Kidney (tissue), 14 donors: ENCODE results near the gene PARP4. TPM values are rescaled to one million over a fixed set of nuclear protein-coding genes. Genes with fewer than 3 reads are reported as not detected.
A peak's percentile ranks its signal among the peaks of the same experiment; 100 is the strongest.
"Not testable (repeated sequence)": the region's sequence is repeated elsewhere in the genome, so short reads cannot be mapped to it uniquely, and the experiment has no call there.

Experiments
- DNase-seq, 5 donors: peaks; one replicate each; pipeline ENCODE4 v3.0.0-alpha.2; 2013 to 2020
- FAIRE-seq: peaks from 2 replicates; lab custom pipeline; 2012; peaks lifted over from hg19 to GRCh38; lab: Jason Lieb, UNC
- H3K27ac ChIP-seq, 2 donors: one replicate each; pipeline ENCODE4 v1.7.0; 2013; ENCODE audit warnings: low read depth in 2 of 2, low read length in 2 of 2, inconsistent platforms in 1 of 2
- H3K27me3 ChIP-seq: one replicate; pipeline ENCODE4 v1.7.1; 2013; ENCODE audit warnings: low read length, inconsistent platforms; ENCODE audit not compliant: control insufficient read depth, insufficient read depth
- H3K36me3 ChIP-seq, 3 donors: one replicate each; pipeline versions ENCODE4 v1.7.0 to v1.7.1; 2013; ENCODE audit warnings: low read length in 3 of 3, control low read depth in 1 of 3, inconsistent platforms in 1 of 3; ENCODE audit not compliant: insufficient read depth in 3 of 3, control insufficient read depth in 2 of 3
- H3K4me1 ChIP-seq, 3 donors: one replicate each; pipeline versions ENCODE4 v1.7.0 to v1.7.1; 2013; ENCODE audit warnings: low read length in 3 of 3, inconsistent platforms in 1 of 3, low read depth in 1 of 3; ENCODE audit not compliant: control insufficient read depth in 2 of 3, insufficient read depth in 2 of 3
- H3K4me3 ChIP-seq, 3 donors: one replicate each; pipeline versions ENCODE4 v1.7.0 to v1.8.1; 2013; ENCODE audit warnings: low read length in 3 of 3, control low read depth in 1 of 3, inconsistent platforms in 1 of 3
- H3K9ac ChIP-seq, 3 donors: one replicate each; pipeline versions ENCODE4 v1.7.0 to v1.7.1; 2013; ENCODE audit warnings: low read length in 3 of 3, control low read depth in 1 of 3, inconsistent platforms in 1 of 3
- H3K9me3 ChIP-seq, 3 donors: one replicate each; pipeline versions ENCODE4 v1.7.0 to v1.7.1; 2013; ENCODE audit warnings: low read length in 3 of 3, control low read depth in 1 of 3, inconsistent platforms in 1 of 3; ENCODE audit not compliant: control insufficient read depth in 2 of 3, insufficient read depth in 1 of 3
- intact Hi-C: fragments of 100-400 bp; cut with DNase I; formaldehyde crosslinking; loops from one replicate; pipeline ENCODE4 v1.11.1; 2022
- polyA plus RNA-seq: library from polyadenylated mRNA; stranded (reverse); fragments of 350-450 nt; fragmentation: Illumina TruSeq; extraction: RNeasy Lipid Tissue Mini Kit (QIAGEN cat#74804); gene quantifications from one replicate; pipeline ENCODE4 v1.2.3, GENCODE V29; 2014; ENCODE audit warnings: low read depth, low replicate concordance; ENCODE audit not compliant: insufficient read depth
- total RNA-seq: library from RNA; stranded (reverse); fragmentation: NEBNext Ultra II Directional; extraction: Animal tissue kit (Norgen Biotek cat#: 25700); gene quantifications from one replicate; pipeline ENCODE4 v1.2.1, GENCODE V29; 2021
- TF ChIP-seq, protein P1 (sequence below): IDR thresholded peaks from 3 replicates; pipeline ENCODE4 v1.5.1; 2012; ENCODE audit warnings: mild to moderate bottlenecking, moderate library complexity, borderline replicate concordance; ENCODE audit not compliant: insufficient read depth; ENCODE audit errors: extremely low read depth
- donor health status: control.
- donor health status: control.
- donor health status: control.
- donor health status: control.
- donor health status: control.
- donor health status: DM: yes; HTN: yes; CAD: no.
- donor health status: Normal renal cell carcinoma (clear cell type).

Gene PARP4
- total and polyA plus RNA-seq, 2 donors from 2014 or later, result 13.9 to 95.1 TPM

DNA sequence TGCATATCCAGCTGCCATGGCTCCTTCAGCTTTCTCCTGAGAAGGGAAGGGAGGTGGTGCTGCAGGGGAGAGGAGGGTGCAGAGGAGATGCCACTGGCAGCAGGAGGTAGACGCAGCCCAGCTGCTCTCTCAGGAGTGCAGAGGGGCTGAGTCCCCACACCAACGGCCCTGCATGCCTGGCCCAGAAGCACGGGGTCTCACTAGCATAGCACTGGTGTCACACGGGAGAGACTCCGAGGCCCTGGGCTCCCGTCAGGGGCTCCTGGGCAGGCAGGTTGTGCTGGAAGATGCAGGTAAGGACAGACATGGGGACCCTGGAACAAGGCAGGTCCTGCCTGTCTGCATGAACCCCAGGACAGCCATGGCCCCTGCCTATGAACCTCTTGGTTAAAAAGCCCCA is 123.1 kb downstream of the PARP4 start:
- Histone ChIP-seq H3K9ac (no peak overlapping the region), H3K4me1 (no peaks in the 10 kb centered on the region), H3K9me3 (no peaks in the 10 kb centered on the region), H3K4me3 (no peak overlapping the region), H3K27ac (no peak overlapping the region), H3K27me3 (no peaks in the 10 kb centered on the region), H3K36me3 (no peaks in the 10 kb centered on the region)
- no peak for FAIRE-seq
- intact Hi-C loops, result no loop called here
- DNase-seq, result peak in 1 of 5 donors; percentile 4
- TF ChIP-seq, protein P1, sequence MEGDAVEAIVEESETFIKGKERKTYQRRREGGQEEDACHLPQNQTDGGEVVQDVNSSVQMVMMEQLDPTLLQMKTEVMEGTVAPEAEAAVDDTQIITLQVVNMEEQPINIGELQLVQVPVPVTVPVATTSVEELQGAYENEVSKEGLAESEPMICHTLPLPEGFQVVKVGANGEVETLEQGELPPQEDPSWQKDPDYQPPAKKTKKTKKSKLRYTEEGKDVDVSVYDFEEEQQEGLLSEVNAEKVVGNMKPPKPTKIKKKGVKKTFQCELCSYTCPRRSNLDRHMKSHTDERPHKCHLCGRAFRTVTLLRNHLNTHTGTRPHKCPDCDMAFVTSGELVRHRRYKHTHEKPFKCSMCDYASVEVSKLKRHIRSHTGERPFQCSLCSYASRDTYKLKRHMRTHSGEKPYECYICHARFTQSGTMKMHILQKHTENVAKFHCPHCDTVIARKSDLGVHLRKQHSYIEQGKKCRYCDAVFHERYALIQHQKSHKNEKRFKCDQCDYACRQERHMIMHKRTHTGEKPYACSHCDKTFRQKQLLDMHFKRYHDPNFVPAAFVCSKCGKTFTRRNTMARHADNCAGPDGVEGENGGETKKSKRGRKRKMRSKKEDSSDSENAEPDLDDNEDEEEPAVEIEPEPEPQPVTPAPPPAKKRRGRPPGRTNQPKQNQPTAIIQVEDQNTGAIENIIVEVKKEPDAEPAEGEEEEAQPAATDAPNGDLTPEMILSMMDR, result no peak

DNA sequence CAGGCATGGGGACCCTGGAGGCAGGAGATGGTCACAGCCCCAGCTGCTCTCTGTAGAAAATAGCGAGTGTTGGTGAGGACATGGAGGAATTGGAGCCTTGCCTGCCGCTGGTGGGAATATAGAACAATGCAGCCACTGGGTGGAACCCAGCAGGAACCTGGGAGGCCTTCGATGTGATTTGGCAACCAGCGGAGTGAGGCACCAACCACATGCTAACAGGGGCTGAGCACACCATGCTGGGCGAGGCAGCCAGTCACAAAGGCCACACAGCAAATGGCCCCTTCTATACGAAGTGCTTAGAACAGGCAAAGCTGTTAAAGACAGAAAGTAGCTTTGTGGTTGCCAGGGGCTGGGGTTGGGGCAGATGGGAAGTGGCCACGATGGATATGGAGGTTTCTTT is 123.8 kb downstream of the PARP4 start:
- H3K27me3 ChIP-seq, H3K27ac ChIP-seq, H3K4me3 ChIP-seq, H3K9me3 ChIP-seq, DNase-seq, H3K36me3 ChIP-seq, H3K9ac ChIP-seq, H3K4me1 ChIP-seq, intact Hi-C loops, FAIRE-seq: not testable (repeated sequence)

DNA sequence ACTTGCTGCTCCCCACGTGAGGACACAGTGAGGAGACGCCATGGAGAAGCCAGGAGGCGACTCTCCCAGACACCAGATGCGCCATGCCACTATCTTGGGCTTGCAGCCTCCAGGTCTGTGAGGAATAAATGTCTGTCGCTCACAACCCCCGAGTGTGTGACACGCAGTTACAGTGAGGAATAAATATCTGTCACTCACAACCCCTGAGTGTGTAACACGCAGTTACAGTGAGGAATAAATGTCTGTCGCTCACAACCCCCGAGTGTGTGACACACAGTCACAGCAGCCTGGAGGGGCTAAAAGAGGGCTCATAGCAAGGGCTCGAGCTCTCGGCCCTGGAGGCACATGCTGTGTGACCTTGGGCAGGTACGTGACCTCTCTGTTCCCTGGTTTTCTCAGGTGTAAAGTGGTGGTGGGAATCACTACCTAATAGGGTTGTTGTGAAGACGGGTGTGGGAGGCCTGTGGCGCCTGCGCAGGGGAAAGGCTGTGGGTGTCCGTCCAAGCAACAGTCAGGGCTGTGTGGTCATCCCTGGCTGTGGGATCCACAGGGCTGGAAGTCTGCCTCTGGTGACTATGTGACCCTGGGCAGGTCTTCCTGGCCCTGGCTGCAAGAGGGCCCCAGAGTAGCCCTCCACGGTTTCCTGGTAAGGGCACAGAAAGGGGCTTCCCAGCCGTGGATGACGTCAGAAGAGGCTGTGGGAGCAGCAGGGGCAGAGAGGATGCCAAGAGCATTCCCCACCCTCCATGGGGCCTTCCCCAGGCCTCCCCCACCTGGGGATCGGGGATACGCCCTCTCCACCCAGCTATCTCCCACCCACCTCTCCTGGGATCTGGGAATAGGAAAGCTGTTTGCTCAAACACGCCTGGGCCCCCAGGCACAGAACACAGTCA is 125.5 kb downstream of the PARP4 start:
- no peak overlapping the region for H3K27ac ChIP-seq
- TF ChIP-seq, protein P1, result no peak
- no peaks in the 10 kb centered on the region for H3K36me3 ChIP-seq
- no peaks in the 10 kb centered on the region for H3K9me3 ChIP-seq
- DNase-seq, result no peak
- H3K27me3 ChIP-seq, result no peaks in the 10 kb centered on the region
- no peak for FAIRE-seq
- no peaks in the 10 kb centered on the region for H3K4me1 ChIP-seq
- H3K4me3 ChIP-seq, result no peak overlapping the region
- intact Hi-C loops, result no loop called here
- no peak overlapping the region for H3K9ac ChIP-seq

DNA sequence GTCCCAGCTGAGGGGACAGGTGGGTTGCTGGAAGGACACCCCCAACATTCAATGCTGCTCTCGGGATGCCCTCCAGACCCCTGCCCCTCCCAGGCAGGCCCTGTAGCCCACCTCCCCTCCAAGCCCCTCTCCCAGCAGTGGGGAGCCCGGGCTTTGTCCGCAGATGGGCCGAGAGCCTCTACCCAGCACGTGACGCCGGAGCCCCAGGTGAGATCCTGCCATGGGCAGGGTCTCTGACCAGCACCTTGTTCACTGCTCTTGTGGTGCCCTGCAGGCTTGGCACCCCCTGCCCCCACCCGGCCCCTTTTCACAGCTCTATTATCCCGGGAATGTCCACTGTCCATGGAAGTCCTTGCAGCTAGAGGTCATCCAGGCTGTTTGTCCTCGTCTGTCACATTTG is 126.7 kb downstream of the PARP4 start:
- FAIRE-seq, result no peak

DNA sequence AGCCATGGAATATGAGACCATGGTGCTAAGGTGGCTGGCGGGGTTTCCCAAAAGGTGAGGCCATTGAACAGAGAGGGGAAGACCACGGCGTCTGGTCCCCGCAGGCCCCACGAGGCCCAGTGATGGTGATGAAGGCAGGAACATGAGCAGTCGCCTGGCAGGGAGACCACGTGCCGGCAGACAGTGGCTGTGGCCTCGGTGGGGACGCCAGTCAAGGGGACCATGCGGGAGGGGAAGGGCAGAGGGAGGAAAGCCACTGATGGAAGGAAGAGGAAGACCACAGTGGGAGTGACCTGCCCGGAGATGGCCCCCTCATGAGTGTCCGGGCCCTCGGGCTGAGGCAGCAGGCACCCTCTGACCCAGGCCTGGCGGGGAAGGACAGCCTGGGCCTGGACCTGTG is 127.6 kb downstream of the PARP4 start:
- intact Hi-C loops, H3K4me3 ChIP-seq, H3K4me1 ChIP-seq, H3K9me3 ChIP-seq, H3K27ac ChIP-seq, FAIRE-seq, DNase-seq, H3K9ac ChIP-seq, H3K27me3 ChIP-seq, H3K36me3 ChIP-seq: not testable (repeated sequence)

More for the DNA sequence above, 126.7 kb downstream of the PARP4 start:
- TF ChIP-seq, protein P1, result no peak
- H3K9me3 ChIP-seq, result no peaks in the 10 kb centered on the region
- H3K27ac ChIP-seq, result no peak overlapping the region
- H3K4me3 ChIP-seq, result no peak overlapping the region
- H3K27me3 ChIP-seq, result no peaks in the 10 kb centered on the region
- H3K9ac ChIP-seq, result no peak overlapping the region
- intact Hi-C loops, result no loop called here
- no peaks in the 10 kb centered on the region for H3K4me1 ChIP-seq
- DNase-seq, result peak in 2 of 5 donors; percentile 35 to 57
- no peaks in the 10 kb centered on the region for H3K36me3 ChIP-seq

DNA sequence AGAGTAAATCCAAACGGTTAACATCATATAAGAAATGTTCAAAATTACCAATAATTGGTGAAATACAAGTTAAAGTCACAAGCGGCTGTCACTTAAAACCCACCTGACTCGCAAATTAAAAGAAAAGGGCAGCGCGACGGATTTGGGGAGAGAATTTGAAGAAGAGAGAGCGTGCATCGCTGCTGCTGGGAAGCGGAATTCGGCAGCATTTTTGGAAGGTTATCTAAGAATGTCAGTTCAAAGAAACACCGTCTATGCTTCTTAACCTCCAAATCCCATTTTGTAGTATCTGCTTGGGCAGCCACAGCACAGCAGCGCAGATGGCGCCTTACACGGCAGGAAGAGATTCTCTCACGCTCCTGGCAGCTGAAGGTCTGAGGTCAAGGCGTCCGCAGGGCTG is 128.5 kb downstream of the PARP4 start:
- intact Hi-C loops, H3K4me3 ChIP-seq, DNase-seq, H3K27me3 ChIP-seq, FAIRE-seq, H3K9ac ChIP-seq, H3K4me1 ChIP-seq, H3K27ac ChIP-seq, H3K36me3 ChIP-seq, H3K9me3 ChIP-seq: not testable (repeated sequence)
